CD1c-positive myeloid dendritic cell (primary cell): Measurements from ENCODE around the gene FBXW12.
"Not testable (repeated sequence)": the region's sequence is repeated elsewhere in the genome, so short reads cannot be mapped to it uniquely, and the experiment has no call there.

Experiments
- DNase-seq: peaks from one replicate; pipeline ENCODE4 v3.0.0-alpha.2; 2016; ENCODE audit errors: extremely low spot score

FBXW12 gene, protein sequence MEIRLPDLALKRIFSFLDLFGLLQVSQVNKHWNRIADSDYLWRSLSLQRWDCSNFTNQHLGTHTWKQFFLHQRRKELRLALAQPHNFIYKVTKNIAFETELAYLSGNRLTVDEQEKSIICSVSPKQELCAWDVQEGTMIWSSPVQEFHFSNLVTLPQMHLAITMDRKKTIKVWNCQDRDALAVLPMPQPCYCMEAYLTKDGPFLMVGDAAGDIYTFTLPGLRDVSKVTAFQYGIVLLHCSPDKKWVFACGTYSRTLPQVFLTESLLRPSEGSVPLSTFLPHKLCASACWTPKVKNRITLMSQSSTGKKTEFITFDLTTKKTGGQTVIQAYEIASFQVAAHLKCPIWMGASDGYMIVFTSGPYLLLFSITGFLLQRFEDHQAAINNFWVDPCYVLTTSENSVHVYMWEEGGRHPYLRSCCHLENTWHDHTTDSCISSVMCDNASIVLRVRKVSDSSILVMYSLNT

GRCh38 chr3:48371651-48372376 is at the start of gene FBXW12:
FBXW12 (plus strand) TSS chr3:48372219; CDS start chr3:48372768, 549 bp downstream.
- DNase-seq = no peak

DNA sequence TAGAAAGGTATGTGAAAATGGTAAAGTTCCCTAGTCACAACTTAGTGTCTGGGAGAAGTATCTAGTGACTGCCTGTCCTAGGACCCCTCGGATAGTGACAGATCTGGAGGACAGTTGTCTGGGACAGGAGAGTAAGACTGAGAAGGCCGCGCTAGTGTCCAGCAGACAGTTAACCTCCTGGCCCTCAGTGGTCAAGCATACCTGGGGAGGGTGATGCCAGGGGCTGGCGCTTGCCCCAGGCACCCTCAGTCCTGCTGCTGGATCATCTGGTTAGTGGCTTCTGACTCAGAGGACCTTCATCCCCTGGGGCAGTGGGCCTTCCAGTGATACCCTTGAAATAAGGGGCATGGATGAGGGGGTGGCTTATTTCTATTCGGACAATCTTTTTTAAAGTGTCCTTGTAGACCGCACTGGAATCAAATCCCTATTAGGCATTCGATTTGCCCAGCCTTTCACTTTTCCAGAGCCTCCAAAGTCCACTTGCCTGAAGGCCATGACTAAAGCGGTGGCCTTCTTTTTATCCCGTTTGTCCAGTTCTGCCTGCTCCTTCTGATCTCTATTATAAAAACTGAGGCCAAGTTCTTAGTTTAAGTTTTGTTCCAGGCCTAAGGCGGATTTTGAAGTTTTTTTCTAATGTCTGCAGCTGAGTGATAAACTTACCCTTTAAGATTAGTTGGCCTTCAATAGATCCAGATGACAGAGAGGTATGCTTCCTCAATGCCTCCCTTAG is 40.1 kb upstream of the FBXW12 start:
- DNase-seq = not testable (repeated sequence)

DNA sequence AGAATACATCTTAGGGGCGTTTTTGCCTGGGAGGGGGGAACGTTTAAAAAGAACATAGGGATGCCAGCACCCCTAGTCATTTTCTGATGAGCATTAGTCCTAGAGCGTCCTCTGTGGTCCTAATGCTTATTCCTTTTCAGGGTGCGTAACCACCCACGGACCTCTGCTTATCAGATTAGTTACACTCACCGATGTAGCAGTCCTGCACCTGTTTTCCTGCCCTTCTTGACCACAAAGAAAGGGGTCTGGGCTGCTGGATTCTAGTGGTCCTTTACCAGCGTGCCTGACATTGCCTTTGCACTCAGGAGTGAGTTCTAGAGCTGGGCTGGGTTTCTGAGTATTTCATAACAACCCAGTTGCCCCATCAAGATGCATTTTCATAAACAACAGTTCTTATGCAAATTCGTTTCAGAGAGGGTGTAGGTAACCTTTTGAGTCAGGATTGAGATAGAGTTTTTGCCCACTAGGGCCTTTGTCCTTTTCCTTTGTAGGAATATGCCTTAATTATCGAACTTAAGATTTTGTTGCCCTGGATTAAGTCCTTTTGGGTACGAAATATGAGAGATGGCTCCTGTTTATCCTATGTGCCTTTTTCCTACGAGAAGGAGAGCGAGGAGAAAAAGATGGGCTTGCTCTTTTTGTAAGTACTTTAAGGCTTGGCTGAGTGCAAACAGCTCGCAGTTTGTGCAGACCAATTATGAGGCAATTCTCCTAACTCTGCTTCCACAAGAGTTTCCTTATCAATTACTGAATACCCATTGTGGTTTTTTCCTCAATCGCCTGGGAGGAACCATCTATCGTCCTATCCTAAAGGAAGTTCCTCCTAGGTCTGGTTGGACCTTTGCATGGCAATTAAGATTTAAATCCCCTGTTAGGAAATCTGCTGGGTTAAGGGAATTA is 38.4 kb upstream of the FBXW12 start, which contains the start of gene SPINK8:
TSS of gene SPINK8 (minus strand) at position 316 of the 900 bp plus-strand sequence. CDS start 5,320 bp downstream, outside the sequence.
- peak; percentile 15 for DNase-seq

DNA sequence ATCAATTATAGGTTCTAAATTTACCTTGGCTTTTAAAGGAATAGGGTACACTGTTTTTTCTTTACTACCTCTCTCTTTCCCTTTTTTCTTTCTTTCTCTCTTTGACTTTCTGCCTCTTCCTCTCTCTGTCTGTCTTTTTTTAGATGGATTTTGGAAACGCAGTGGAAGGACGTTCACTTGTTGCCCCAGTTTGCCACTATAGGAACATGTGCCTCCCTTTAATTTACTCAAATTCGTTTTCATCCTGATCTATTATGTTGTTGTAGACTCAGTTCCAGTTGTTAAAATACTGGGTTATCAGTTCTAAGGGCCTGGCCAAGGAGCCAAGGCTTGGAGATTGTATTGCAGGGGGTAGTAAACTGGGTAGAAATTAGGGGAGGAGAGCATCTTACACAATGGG is 37.4 kb upstream of the FBXW12 start:
- no peak for DNase-seq

DNA sequence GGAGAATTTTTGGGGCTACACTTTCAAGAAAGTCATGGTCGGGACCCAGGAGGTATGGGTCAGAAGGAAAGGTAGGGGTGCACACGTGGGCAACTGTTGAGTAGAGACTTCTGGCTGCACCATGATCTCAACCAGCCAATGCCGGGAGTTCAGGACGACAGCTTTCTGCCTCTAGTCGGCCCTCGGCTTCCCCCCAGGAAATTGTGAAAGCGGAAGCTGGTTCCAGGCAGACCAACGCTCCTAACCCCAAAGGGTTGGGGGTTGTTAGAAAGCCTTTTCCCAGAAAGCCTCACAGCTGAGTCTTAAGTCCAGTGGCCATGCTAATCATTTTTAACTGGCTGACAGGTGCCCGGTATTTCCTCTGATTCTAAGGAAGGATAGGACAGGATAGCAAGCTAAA is 36.7 kb upstream of the FBXW12 start:
- peak; percentile 30 for DNase-seq

DNA sequence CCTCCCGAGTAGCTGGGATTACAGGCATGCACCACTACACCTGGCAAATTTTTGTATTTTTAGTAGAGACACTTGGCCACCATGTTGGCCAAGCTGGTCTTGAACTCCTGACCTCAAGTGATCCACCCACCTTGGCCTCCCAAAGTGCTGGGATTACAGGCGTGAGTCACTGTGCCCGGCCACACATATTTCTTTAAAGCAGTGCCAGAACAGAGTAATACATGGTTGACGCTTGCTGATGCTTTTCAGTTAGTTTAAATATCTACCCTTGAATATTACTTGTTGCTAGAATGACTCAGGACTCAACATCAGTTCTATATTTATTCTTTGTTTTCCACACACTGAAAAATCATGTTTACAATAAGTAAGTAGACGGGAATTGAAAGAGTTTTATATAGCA is 34.5 kb upstream of the FBXW12 start:
- DNase-seq = not testable (repeated sequence)

DNA sequence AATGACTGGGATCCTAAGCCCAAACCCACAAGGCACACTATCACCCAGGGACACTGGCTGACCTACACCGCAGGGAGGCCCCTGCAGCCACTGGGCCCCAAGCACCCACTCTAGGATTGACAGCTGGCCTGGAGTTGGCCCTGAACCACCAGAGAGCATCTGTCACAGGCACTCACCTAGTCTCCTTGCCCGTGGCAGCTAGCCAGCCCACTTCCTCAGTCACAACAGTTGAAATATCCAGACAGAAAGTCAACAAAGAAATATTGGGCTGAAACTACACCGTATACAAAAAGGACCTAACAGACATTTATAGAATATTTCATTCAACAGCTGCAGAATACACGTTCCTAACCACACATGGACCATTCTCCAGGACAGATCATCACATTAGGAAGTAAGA is 33.4 kb upstream of the FBXW12 start:
- DNase-seq = no peak

DNA sequence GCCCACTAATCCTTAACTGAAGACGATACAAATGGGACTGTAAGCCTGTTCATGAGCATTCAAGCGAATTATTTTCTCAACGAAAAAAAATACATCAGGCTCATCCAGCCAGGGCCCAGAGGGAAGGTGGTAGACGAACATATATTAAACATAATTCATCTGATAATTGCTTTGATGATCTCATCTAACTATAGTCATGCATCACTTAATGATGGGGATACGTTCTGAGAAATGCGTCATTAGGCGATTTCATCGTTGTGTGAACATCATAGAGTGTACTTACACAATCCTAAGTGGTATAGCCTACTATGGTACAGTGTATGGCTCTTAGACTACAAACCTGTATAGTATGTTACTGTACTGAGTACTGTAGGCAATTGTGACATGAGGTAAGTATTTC is 28.6 kb upstream of the FBXW12 start:
- no peak for DNase-seq

GRCh38 chr3:48344867-48345507 is 27.0 kb upstream of the FBXW12 start:
- no peak for DNase-seq

DNA sequence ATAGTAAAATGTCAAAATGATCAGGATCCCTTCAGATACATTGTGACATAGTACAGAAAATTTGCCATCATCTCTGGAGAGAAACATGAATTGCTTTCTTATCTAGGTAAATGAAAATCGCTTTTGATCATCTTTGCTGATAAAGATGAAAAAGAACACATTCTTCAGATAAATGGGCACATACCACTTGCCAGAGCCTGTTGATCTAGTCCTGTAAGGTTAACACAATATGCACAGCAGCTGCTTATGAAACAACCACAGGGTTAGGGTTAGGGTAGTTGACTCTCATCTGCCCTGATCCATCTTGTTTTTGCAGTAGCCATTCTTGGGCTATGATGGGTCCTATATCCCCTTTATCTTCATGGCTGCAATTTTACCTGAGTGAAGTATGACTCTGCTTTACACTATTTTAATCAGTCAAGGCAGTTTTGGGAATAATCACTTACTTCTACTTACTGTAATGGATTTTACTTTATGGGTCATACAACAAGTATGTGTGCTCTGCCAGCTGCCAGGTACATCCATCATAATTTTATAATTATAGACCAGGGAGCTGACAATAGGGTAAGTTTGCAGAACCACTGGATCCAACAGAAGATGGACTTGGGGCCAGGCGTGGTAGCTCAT is 26.0 kb upstream of the FBXW12 start:
- no peak for DNase-seq

DNA sequence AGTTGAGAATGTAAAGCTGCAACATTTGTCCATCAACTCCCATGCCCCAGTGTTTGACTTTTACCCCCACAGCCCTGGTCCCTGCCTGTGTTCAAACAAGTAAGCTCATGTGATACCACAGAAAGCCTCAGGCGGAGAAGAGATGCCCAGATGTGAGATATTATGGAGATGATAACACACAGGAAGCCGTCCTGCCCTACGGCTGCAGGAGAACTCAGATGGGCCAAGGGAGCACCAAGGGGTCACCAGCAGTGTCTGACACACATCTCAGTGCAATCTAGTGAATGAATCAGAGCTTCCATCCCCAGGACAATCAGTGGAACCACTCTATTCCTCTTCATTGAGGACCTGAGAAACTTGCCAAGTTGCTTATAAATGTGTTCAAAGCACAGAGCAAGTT is 24.5 kb upstream of the FBXW12 start:
- DNase-seq = no peak

DNA sequence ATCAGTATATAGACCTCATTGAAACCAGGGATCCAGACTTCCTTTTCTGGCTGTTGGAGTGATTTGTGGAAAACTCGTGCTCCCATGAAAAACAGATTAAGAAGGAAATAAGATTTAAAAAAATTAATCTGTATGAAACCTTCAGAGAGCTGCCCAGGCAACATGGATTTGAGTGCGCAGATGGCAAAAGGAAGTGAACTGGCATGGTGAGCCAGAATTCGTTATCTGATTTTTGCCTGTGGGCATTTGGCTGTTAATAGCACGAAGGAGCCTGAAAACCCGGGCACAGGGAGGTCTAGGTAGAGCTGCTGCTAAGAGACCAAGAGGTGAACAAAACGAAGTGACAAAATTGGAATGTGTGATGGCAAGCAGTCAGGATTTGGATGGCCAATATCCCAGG is 19.5 kb upstream of the FBXW12 start:
- DNase-seq = no peak

- DNase-seq = no peak
Measured at GRCh38 chr3:48353987-48354386, 18.0 kb upstream of the FBXW12 start.

DNA sequence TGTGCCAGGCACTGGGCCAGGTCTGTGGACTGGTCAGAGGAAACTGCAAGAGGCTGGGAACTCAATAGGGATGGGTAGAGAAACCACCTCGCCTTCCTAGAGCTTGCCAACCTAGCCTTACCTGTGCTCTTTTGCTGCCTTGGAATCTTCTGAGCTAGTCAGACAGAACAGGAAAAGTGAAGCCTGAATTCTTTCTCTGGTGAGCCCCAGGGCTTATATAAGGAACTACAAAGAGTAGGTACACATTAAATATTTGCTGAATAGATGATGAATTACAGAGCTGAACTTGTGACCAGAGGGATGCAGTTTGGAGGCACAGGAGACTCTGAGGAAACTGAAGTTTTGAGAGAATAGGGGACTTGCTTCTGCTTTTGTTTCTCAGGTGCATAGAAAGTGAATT is 15.6 kb upstream of the FBXW12 start:
- DNase-seq = no peak

DNA sequence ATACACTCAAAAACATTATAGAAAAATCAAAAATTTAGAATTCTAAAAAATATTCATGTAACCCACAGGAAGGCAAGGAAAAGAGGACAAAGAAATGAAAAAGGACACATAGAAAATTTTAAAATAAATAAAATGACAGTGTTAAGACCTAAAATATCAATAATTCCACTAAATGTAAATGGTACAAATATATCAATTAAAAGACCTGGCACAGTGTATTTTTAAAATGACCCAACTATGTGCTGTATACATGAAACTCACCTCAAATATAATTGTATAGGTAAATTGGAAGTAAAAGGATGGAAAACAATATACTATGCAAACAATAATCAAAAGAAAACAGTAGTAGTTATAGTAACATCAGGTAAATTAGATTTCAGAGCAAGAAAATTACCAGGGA is 10.1 kb upstream of the FBXW12 start:
- DNase-seq = no peak

DNA sequence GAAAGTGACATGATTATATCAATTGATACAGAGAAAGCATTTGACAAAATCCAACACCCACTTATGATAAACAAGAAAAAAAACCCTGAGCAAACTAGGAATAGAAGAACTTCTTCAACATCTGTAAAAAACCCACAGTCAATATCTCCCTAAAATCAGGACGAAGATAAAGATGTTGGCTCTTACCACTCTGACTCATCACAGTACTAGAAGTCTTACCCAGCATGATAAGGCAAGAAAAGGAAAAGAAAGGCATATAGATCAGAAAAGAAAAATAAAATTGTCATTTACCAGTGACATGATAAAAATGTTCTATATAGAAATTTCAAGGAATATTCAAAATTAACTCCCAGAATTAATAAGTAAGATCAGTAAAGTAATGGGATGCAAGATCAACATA is 7.2 kb upstream of the FBXW12 start:
- DNase-seq = no peak

DNA sequence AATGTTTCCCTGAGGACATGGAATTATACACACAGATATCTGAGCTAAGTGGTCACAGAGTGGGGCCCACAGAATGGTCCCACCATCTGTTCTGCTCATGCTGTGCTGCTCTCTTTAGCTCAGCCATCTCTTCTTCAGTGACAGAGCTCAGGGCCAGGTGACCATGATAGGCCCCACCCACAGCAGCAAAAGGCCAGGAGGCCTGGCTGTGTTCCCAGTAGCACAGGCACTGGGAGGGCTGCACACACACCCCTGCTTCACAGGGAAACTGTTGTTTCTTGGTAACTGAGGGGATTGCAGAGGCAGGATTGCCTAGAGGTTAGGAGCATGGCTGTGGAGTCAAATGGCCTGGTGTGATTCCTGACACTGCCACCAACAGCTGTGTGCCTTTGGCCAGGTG is 4.8 kb upstream of the FBXW12 start:
- no peak for DNase-seq

- no peak for DNase-seq
Measured at GRCh38 chr3:48369693-48370332, 2.2 kb upstream of the FBXW12 start.

GRCh38 chr3:48370333-48370713 is 1.7 kb upstream of the FBXW12 start:
- no peak for DNase-seq

GRCh38 chr3:48372377-48372770 is 355 bp downstream of the FBXW12 start:
- no peak for DNase-seq
